GM06990 (cell line): ENCODE results near the gene NDUFS8.

ENCODE experiments used
- DNase-seq: peaks from one replicate; pipeline ENCODE4 v3.0.0-alpha.2; 2011; ENCODE audit not compliant: insufficient read length; ENCODE audit errors: extremely low read depth
- H3K27me3 ChIP-seq: replicated peaks from 2 replicates; pipeline ENCODE4 v1.6.0; 2011; ENCODE audit warnings: low read length; ENCODE audit not compliant: control insufficient read depth, insufficient read depth
- H3K36me3 ChIP-seq: 2 replicates; pipeline ENCODE4 v1.5.1; 2011; ENCODE audit warnings: low read length; ENCODE audit not compliant: control insufficient read depth, insufficient read depth
- H3K4me3 ChIP-seq: replicated peaks from 2 replicates; pipeline ENCODE4 v1.5.1; 2011; ENCODE audit warnings: low read depth, mild to moderate bottlenecking, control low read depth, low read length
- CTCF ChIP-seq: IDR thresholded peaks from 2 replicates; pipeline ENCODE4 v1.5.1; 2011; ENCODE audit warnings: low read length, control low read depth, mild to moderate bottlenecking, inconsistent platforms; ENCODE audit not compliant: insufficient read depth, poor library complexity, severe bottlenecking

The NDUFS8 gene

GRCh38 chr11:68050371-68050841 is 19.9 kb downstream of the NDUFS8 start:
- TF ChIP-seq CTCF = no peak
- H3K27me3 ChIP-seq = no peaks in the 10 kb centered on the region
- no peak for DNase-seq
- H3K36me3 ChIP-seq = peaks cover 61% of the 10 kb centered on the region
- no peak overlapping the region for H3K4me3 ChIP-seq

- DNase-seq = no peak
- TF ChIP-seq CTCF = no peak
- Histone ChIP-seq H3K36me3 (peaks cover 55% of the 10 kb centered on the region), H3K4me3 (no peak overlapping the region), H3K27me3 (no peaks in the 10 kb centered on the region)
These were observed 21.0 kb downstream of the NDUFS8 start for GRCh38 chr11:68051191-68052136.

- no peak overlapping the region for H3K4me3 ChIP-seq
- no peaks in the 10 kb centered on the region for H3K27me3 ChIP-seq
- H3K36me3 ChIP-seq = peaks cover 50% of the 10 kb centered on the region
- DNase-seq = no peak
- no peak for TF ChIP-seq CTCF
These were observed 21.8 kb downstream of the NDUFS8 start for GRCh38 chr11:68052137-68052873.

GRCh38 chr11:68053117-68053516 is 22.6 kb downstream of the NDUFS8 start:
- DNase-seq = no peak
- Histone ChIP-seq H3K4me3 (no peak overlapping the region), H3K27me3 (no peaks in the 10 kb centered on the region), H3K36me3 (peaks cover 43% of the 10 kb centered on the region)
- TF ChIP-seq CTCF = no peak

DNA sequence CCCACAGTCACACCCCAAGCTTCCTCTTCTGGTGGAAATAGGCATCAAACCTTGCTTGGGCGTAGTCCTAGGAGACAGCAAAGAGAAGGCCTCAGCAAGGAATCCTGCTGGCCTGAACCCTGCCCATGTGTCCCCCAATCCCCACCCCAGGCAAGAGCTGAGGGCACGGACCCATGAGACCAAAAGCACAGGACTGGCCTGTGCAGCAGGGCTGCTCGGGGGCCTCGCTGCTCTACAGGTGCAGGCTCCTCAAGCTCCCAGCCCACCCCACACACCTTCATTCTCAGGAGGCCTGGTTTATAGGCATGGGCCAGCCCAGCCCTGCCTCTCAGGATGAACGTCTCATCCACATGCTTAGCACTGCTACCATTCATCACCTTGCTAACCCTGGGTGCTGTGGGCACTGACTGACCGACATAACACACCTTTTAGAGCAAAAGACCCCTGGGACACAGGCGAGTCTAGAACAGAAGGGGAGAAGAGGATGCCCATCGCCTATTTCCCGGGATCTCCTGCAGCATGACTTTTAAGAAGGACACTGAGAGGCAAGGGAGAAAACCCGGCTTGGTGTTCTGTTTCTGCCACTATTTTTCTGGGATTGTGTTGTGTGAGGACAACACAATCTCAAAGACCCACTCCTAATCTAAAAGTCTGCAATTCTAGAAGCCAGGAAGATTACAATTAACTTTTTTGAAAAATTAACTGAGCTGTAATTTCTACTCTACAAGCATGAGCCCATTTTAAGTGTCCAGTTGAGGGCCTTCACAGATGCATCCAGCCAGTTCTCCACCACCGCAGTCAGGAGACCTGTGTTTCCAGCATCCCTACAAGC is 23.7 kb downstream of the NDUFS8 start:
- Histone ChIP-seq H3K27me3 (no peaks in the 10 kb centered on the region), H3K36me3 (peaks cover 37% of the 10 kb centered on the region), H3K4me3 (no peak overlapping the region)
- TF ChIP-seq CTCF = no peak
- DNase-seq = no peak
